OCI-LY7 (cell line): ENCODE data around the gene CASQ2. TPM values are rescaled to one million over a fixed set of nuclear protein-coding genes. Genes with fewer than 3 reads are reported as not detected.

Experiments
- BruUV-seq: library from RNA; stranded (reverse); fragments of 400-500 nt; replicated peaks from 2 replicates; lab custom pipeline; 2021; lab: Mats Ljungman, UMichigan
- CTCF ChIA-PET: fragments of 300-600 bp; sonication (Branson Sonifier 250); formaldehyde crosslinking; loops from one replicate; lab custom pipeline; 2022; ENCODE audit warnings: antibody characterized with exemption; ENCODE audit not compliant: unreplicated experiment; lab: Charles Lee
- POLR2A ChIA-PET: fragments of 300-600 bp; sonication (Branson Sonifier 250); formaldehyde crosslinking; loops from one replicate; lab custom pipeline; 2022; ENCODE audit warnings: antibody characterized with exemption; lab: Charles Lee
- DNase-seq: peaks from one replicate; pipeline ENCODE4 v3.0.0-alpha.2; 2015; ENCODE audit warnings: low spot score
- H2AFZ ChIP-seq: fragments of 200-600 bp; sonication (generic), shearing (Covaris generic); 2 replicates; pipeline ENCODE4 v1.6.1; 2014; ENCODE audit warnings: mild to moderate bottlenecking, antibody characterized with exemption, low read length, moderate library complexity
- H3K27ac ChIP-seq: fragments of 200-600 bp; sonication (generic); 2 replicates; pipeline ENCODE4 v1.5.1; 2014; ENCODE audit warnings: mixed run types, low read depth, mild to moderate bottlenecking, moderate library complexity, low read length, inconsistent platforms; ENCODE audit not compliant: poor library complexity, severe bottlenecking
- H3K36me3 ChIP-seq: fragments of 200-600 bp; sonication (generic); 2 replicates; pipeline ENCODE4 v1.6.1; 2014; ENCODE audit warnings: mild to moderate bottlenecking, antibody characterized with exemption, low read length, moderate library complexity, mixed read lengths; ENCODE audit not compliant: insufficient read depth
- H3K4me1 ChIP-seq: fragments of 200-600 bp; sonication (generic); 2 replicates; pipeline ENCODE4 v1.5.1; 2014; ENCODE audit warnings: mild to moderate bottlenecking, low read length; ENCODE audit not compliant: insufficient read depth, poor library complexity, severe bottlenecking
- H3K4me2 ChIP-seq: fragments of 200-600 bp; sonication (generic); 2 replicates; pipeline ENCODE4 v1.6.1; 2014; ENCODE audit warnings: mild to moderate bottlenecking, low read length
- H3K4me3 ChIP-seq: fragments of 200-600 bp; sonication (generic); 2 replicates; pipeline ENCODE4 v1.5.1; 2014; ENCODE audit warnings: mild to moderate bottlenecking, low read depth, low read length; ENCODE audit not compliant: poor library complexity, severe bottlenecking
- H3K79me2 ChIP-seq: fragments of 200-600 bp; sonication (generic); 2 replicates; pipeline ENCODE4 v1.6.1; 2016; ENCODE audit warnings: low read depth, mild to moderate bottlenecking, low read length, moderate library complexity, mixed read lengths; ENCODE audit not compliant: insufficient read depth
- H3K9me2 ChIP-seq: fragments of 200-600 bp; sonication (generic); 2 replicates; pipeline ENCODE4 v1.6.1; 2016; ENCODE audit warnings: mild to moderate bottlenecking, low read length, mixed read lengths; ENCODE audit not compliant: insufficient read depth
- H3K9me3 ChIP-seq: fragments of 200-600 bp; sonication (generic); 2 replicates; pipeline ENCODE4 v1.6.1; 2014; ENCODE audit warnings: mild to moderate bottlenecking, mixed run types, low read length, mixed read lengths
- H4K20me1 ChIP-seq: fragments of 200-600 bp; sonication (generic); 2 replicates; pipeline ENCODE4 v1.6.1; 2014; ENCODE audit warnings: mild to moderate bottlenecking, antibody characterized with exemption, low read length, moderate library complexity, mixed read lengths; ENCODE audit not compliant: insufficient read depth
- EZH2phosphoT487 ChIP-seq: fragments of 200-600 bp; sonication (generic); IDR thresholded peaks from 2 replicates; pipeline ENCODE4 v1.6.1; 2018; ENCODE audit warnings: low read depth, borderline replicate concordance, mild to moderate bottlenecking, mixed run types, antibody characterized with exemption, low read length, moderate library complexity, mixed read lengths
- intact Hi-C: fragments of 100-400 bp; cut with micrococcal nuclease; formaldehyde crosslinking; loops from one replicate; pipeline ENCODE4 v1.10.0; 2022; ENCODE audit not compliant: unreplicated experiment
- total RNA-seq, 2 experiments: library from RNA; depleted of rRNA in 1 of 2; stranded (reverse); fragments of >200 nt in 1 of 2; shearing (Covaris generic) in 1 of 2; gene quantifications; 2 replicates each; pipeline ENCODE4 v1.2.3, GENCODE V29; 2014 to 2022
- TF ChIP-seq, protein P1 (sequence below): fragments of 200-600 bp; sonication (generic); conservative IDR thresholded peaks from 2 replicates; pipeline ENCODE4 v1.5.1; 2014; ENCODE audit warnings: mild to moderate bottlenecking, antibody characterized with exemption, low read length, moderate library complexity, mixed read lengths

CASQ2 gene
- total RNA-seq, 2 experiments from 2014 or later: not detected

DNA sequence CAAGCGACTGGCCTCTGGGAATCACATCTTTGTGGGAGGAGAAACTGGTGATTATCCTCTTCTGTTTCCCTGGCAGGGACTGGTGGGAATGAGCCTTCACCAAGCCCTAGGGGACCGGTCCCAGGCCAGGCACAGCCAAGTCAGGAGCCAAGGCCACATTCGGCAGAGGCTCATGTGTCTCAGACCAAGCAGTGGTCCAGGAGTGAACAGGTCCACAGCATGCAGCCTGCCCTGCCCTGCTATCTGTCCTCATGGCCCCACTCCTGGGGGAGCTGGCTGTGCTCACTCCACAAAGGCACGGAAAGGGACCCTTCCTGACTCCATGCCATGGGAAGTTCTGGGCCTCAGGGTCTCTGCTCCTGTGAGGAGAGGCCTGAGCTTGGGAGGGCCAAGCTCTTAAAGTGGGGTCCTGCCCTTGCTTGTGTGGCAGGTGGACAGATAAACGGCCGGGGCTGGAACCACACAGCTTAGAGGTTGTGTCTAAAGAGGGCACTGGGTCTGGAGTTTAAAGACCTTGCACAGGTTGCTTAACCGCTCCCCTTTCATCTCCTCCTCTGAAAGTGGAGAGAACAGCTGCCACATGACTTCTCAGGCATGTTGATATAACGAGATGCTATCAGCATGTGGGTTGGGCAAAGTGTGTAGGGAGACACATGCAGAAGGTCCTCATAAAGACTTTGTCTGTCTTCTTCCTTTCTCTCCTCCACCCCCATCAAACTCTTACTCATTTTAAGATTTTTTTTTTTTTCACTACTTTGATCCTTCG is 57.5 kb downstream of the CASQ2 start:
- CTCF ChIA-PET: no interaction called here
- no peak overlapping the region for H2AFZ ChIP-seq
- intact Hi-C loops: loop anchor here (10.0 kb wide), 1 partner anchor 64 kb away; no protein-coding TSS in a partner anchor
- no TSS peak for BruUV-seq
- no peaks in the 10 kb centered on the region for H3K4me1 ChIP-seq
- no peaks in the 10 kb centered on the region for H3K36me3 ChIP-seq
- H3K9me3 ChIP-seq: no peaks in the 10 kb centered on the region
- no peaks in the 10 kb centered on the region for H3K79me2 ChIP-seq
- H3K4me3 ChIP-seq: no peak overlapping the region
- no peak overlapping the region for H3K4me2 ChIP-seq
- no peak overlapping the region for H3K27ac ChIP-seq
- no peaks in the 10 kb centered on the region for H3K9me2 ChIP-seq
- no peak for DNase-seq
- TF ChIP-seq, protein P1, sequence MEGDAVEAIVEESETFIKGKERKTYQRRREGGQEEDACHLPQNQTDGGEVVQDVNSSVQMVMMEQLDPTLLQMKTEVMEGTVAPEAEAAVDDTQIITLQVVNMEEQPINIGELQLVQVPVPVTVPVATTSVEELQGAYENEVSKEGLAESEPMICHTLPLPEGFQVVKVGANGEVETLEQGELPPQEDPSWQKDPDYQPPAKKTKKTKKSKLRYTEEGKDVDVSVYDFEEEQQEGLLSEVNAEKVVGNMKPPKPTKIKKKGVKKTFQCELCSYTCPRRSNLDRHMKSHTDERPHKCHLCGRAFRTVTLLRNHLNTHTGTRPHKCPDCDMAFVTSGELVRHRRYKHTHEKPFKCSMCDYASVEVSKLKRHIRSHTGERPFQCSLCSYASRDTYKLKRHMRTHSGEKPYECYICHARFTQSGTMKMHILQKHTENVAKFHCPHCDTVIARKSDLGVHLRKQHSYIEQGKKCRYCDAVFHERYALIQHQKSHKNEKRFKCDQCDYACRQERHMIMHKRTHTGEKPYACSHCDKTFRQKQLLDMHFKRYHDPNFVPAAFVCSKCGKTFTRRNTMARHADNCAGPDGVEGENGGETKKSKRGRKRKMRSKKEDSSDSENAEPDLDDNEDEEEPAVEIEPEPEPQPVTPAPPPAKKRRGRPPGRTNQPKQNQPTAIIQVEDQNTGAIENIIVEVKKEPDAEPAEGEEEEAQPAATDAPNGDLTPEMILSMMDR: no peak
- no peak for TF ChIP-seq EZH2phosphoT487
- POLR2A ChIA-PET: interaction anchor here (0.6 kb wide), 1 partner anchor 1076 kb away, joined by 3 read pairs; no protein-coding TSS in a partner anchor
- H4K20me1 ChIP-seq: no peaks in the 10 kb centered on the region

DNA sequence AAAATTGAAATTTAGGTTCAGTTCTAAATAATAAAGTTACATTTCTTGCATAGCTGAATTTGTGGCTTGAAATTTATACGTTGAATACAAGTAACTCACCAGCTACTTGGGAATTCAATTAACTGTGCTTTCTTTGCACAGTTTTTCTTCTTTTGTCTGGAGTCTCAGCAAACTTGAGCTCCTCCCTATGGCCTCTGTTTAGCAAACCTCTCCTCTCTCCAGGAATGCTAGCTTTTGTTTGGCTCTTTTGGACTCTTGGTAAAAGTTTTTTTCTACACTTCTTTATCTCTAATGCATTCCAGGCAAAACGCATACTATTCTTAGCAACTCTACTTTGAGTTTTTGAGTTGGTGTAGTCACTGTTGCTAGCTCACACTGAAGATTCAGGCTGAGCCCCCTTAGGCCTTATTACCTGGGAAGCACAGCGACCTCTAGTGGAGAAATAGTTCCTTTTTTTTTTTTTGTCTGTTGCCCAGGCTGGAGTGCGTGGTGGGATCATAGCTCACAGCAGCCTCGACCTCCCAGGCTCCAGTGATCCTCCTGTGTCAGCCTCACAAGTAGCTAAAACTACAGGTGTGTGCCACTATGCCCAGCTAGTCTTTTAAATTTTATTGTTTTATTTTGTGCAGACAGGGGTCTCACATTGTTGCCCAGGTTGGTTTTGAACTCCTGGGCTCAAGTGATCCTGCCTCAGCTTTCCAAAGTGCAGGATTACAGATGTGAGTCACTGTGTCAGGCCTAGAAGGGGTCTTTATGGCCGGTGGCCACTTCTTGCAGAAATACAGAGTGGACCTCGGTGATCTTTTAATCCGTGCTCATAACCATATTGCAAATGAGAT is 61.7 kb downstream of the CASQ2 start:
- intact Hi-C loops: loop anchor here (5.0 kb wide), 1 partner anchor 100 kb away; no protein-coding TSS in a partner anchor
- H3K9me3 ChIP-seq: no peaks in the 10 kb centered on the region
- peak; percentile 57 for DNase-seq
- H4K20me1 ChIP-seq: no peaks in the 10 kb centered on the region
- no TSS peak for BruUV-seq
- H3K36me3 ChIP-seq: no peaks in the 10 kb centered on the region
- ChIA-PET POLR2A (interaction anchor here (0.6 to 0.7 kb wide), 3 partner anchors 141 to 1694 kb away, joined by 3 read pairs; no protein-coding TSS in a partner anchor), CTCF (interaction anchor here (0.7 to 0.9 kb wide), 2 partner anchors 11 to 211 kb away, joined by 3 read pairs; no protein-coding TSS in a partner anchor)
- H3K27ac ChIP-seq: no peak overlapping the region
- H2AFZ ChIP-seq: no peak overlapping the region
- H3K4me2 ChIP-seq: no peak overlapping the region
- no peaks in the 10 kb centered on the region for H3K9me2 ChIP-seq
- no peak overlapping the region for H3K4me3 ChIP-seq
- TF ChIP-seq EZH2phosphoT487: no peak
- TF ChIP-seq, protein P1: peak; percentile 89
- no peaks in the 10 kb centered on the region for H3K79me2 ChIP-seq
- no peaks in the 10 kb centered on the region for H3K4me1 ChIP-seq
